K562 (cell line): ENCODE results near the gene OR8G5. TPM values are rescaled to one million over a fixed set of nuclear protein-coding genes. Genes with fewer than 3 reads are reported as not detected.

Experiments used
- HDAC8 ChIP-seq: fragments of 450-650 bp; IDR thresholded peaks from 2 replicates; pipeline ENCODE4 v1.6.1; 2016; ENCODE audit warnings: mild to moderate bottlenecking, missing genetic modification characterization, moderate library complexity, missing compliant biosample characterization
- KAT2B ChIP-seq: IDR thresholded peaks from one replicate; pipeline ENCODE4 v1.6.1; 2012; ENCODE audit warnings: low read depth, mild to moderate bottlenecking, control low read depth, inconsistent platforms, low read length, moderate library complexity
- KLF10 ChIP-seq: fragments of 250-450 bp; sonication (Bioruptor Pico); IDR thresholded peaks from 2 replicates; pipeline ENCODE4 v1.6.1; 2021; ENCODE audit warnings: matching md5 sums
- MYC ChIP-seq, 2 experiments: fragments of 250-450 bp in 1 of 2; sonication (Bioruptor Pico) in 1 of 2; IDR thresholded peaks; 2 replicates each; pipeline versions ENCODE4 v1.5.1 to v1.6.1; 2012 to 2021; ENCODE audit warnings: low read depth in 2 of 2, borderline replicate concordance in 1 of 2, improper control_type of control experiment in 1 of 2, low read length in 1 of 2, mild to moderate bottlenecking in 1 of 2, moderate library complexity in 1 of 2
- SMAD4 ChIP-seq: fragments of 250-450 bp; sonication (Bioruptor Pico); conservative IDR thresholded peaks from 2 replicates; pipeline ENCODE4 v1.8.0; 2021; ENCODE audit warnings: inconsistent platforms, mild to moderate bottlenecking, moderate library complexity
- ZSCAN32 ChIP-seq: fragments of 450-650 bp; formaldehyde crosslinking; IDR thresholded peaks from 2 replicates; pipeline ENCODE4 v1.4.0; 2020; ENCODE audit warnings: mild to moderate bottlenecking, moderate library complexity
- polyA plus RNA-seq, 8 experiments: library from polyadenylated mRNA; depleted of rRNA in 4 of 8; stranded (reverse) in 5 of 8; unstranded in 3 of 8; fragments of >200 nt; fragmentation: Nextera tagmentation in 2 of 8; fragmentation: Illumina TruSeq in 1 of 8; extraction: Ambion mirVana in 2 of 8; extraction: Trizol in 1 of 8; gene quantifications; 2 replicates each; pipeline versions ENCODE4 v1.2.1 to v1.2.3, GENCODE V29; 2011 to 2014; ENCODE audit warnings: inconsistent platforms in 1 of 8, missing spikeins in 1 of 8
- total RNA-seq, 7 experiments: library from RNA; depleted of rRNA in 6 of 7; stranded (reverse); fragments of >200 nt in 6 of 7; fragmentation: Illumina TruSeq in 2 of 7; extraction: Trizol in 2 of 7; gene quantifications; 2 replicates each; pipeline versions ENCODE4 v1.2.1 to v1.2.3, GENCODE V29; 2011 to 2021; ENCODE audit warnings: low replicate concordance in 1 of 7
- TF ChIP-seq, protein P1 (sequence below), 3 experiments: fragments of 200-800 bp in 1 of 3; sonication (Bioruptor generic) in 1 of 3; sonication (generic) in 1 of 3; formaldehyde crosslinking in 1 of 3; IDR thresholded peaks; 2 replicates each; pipeline versions ENCODE4 v1.6.1 to v1.8.0; 2016 to 2022; ENCODE audit warnings: mild to moderate bottlenecking in 2 of 3, missing compliant biosample characterization in 2 of 3, missing genetic modification characterization in 2 of 3, missing genetic modification reagents in 1 of 3
- TF ChIP-seq, protein P2 (sequence below): fragments of 200-800 bp; sonication (Bioruptor generic); IDR thresholded peaks from 2 replicates; pipeline ENCODE4 v1.6.1; 2016; ENCODE audit warnings: missing genetic modification characterization, missing compliant biosample characterization
- TF ChIP-seq, protein P3 (sequence below): fragments of 250-450 bp; sonication (Bioruptor Pico); IDR thresholded peaks from 2 replicates; pipeline ENCODE4 v1.8.0; 2022; ENCODE audit warnings: moderate library complexity, mild to moderate bottlenecking, inconsistent platforms
- TF ChIP-seq, protein P4 (sequence below), 2 experiments: fragments of 450-650 bp; formaldehyde crosslinking in 1 of 2; IDR thresholded peaks; 2 replicates each; pipeline versions ENCODE4 v1.4.0 to v1.6.1; 2014 to 2020; ENCODE audit warnings: mild to moderate bottlenecking in 2 of 2, borderline replicate concordance in 1 of 2, low read depth in 1 of 2

The OR8G5 gene
- total and polyA plus RNA-seq, 9 of the 15 experiments (the other 6 are each of a cell fraction or from before 2014, with no cell fraction given), result 0.18 to 3.8 (median 1.7) TPM

DNA sequence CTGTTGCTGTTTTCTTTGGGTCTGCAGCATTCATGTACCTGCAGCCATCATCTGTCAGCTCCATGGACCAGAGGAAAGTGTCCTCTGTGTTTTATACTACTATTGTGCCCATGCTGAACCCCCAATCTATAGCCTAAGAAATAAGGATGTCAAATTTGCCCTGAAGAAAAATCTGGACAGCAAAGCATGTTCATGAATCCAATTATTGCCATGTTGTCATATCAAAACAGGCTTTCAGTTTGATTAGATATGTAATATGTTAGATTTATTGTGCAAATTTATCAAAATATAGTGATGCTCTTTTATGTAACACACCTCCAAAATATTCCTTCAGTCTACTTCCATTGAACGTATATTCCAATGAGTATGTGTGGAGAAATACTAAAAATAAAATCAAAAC is 30.7 kb upstream of the OR8G5 start (continued):
- TF ChIP-seq, protein P1, sequence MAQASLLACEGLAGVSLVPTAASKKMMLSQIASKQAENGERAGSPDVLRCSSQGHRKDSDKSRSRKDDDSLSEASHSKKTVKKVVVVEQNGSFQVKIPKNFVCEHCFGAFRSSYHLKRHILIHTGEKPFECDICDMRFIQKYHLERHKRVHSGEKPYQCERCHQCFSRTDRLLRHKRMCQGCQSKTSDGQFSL (CRISPR knock-in tag; IDR thresholded peaks at IDR 0.05), result no peak
- TF ChIP-seq, protein P1 (tag; IDR thresholded peaks at IDR 0.05), result peak in 1 of 2 experiments; percentile 57; a peak in 1 of 4 replicates
- TF ChIP-seq KAT2B (no peak), KLF10 (CRISPR knock-in tag) (no peak), SMAD4 (CRISPR knock-in tag) (peak; percentile 28), ZSCAN32 (CRISPR knock-in tag) (no peak), HDAC8 (tag) (0 out of 2 replicates have a peak, but pooled peaks have one; percentile 48), MYC (IDR thresholded peaks at IDR 0.05; ENCODE audit: low read depth, low read length) (no peak), MYC (CRISPR knock-in tag; IDR thresholded peaks at IDR 0.05; ENCODE audit: borderline replicate concordance, low read depth) (0 out of 2 replicates have a peak, but pooled peaks have one; percentile 65)
- TF ChIP-seq, protein P2, sequence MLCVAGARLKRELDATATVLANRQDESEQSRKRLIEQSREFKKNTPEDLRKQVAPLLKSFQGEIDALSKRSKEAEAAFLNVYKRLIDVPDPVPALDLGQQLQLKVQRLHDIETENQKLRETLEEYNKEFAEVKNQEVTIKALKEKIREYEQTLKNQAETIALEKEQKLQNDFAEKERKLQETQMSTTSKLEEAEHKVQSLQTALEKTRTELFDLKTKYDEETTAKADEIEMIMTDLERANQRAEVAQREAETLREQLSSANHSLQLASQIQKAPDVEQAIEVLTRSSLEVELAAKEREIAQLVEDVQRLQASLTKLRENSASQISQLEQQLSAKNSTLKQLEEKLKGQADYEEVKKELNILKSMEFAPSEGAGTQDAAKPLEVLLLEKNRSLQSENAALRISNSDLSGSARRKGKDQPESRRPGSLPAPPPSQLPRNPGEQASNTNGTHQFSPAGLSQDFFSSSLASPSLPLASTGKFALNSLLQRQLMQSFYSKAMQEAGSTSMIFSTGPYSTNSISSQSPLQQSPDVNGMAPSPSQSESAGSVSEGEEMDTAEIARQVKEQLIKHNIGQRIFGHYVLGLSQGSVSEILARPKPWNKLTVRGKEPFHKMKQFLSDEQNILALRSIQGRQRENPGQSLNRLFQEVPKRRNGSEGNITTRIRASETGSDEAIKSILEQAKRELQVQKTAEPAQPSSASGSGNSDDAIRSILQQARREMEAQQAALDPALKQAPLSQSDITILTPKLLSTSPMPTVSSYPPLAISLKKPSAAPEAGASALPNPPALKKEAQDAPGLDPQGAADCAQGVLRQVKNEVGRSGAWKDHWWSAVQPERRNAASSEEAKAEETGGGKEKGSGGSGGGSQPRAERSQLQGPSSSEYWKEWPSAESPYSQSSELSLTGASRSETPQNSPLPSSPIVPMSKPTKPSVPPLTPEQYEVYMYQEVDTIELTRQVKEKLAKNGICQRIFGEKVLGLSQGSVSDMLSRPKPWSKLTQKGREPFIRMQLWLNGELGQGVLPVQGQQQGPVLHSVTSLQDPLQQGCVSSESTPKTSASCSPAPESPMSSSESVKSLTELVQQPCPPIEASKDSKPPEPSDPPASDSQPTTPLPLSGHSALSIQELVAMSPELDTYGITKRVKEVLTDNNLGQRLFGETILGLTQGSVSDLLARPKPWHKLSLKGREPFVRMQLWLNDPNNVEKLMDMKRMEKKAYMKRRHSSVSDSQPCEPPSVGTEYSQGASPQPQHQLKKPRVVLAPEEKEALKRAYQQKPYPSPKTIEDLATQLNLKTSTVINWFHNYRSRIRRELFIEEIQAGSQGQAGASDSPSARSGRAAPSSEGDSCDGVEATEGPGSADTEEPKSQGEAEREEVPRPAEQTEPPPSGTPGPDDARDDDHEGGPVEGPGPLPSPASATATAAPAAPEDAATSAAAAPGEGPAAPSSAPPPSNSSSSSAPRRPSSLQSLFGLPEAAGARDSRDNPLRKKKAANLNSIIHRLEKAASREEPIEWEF (CRISPR knock-in tag), result no peak
- TF ChIP-seq, protein P3, sequence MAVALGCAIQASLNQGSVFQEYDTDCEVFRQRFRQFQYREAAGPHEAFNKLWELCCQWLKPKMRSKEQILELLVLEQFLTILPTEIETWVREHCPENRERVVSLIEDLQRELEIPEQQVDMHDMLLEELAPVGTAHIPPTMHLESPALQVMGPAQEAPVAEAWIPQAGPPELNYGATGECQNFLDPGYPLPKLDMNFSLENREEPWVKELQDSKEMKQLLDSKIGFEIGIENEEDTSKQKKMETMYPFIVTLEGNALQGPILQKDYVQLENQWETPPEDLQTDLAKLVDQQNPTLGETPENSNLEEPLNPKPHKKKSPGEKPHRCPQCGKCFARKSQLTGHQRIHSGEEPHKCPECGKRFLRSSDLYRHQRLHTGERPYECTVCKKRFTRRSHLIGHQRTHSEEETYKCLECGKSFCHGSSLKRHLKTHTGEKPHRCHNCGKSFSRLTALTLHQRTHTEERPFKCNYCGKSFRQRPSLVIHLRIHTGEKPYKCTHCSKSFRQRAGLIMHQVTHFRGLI (CRISPR knock-in tag), result peak; percentile 30; the same call in 1 of the 2 replicates
- TF ChIP-seq, protein P4, sequence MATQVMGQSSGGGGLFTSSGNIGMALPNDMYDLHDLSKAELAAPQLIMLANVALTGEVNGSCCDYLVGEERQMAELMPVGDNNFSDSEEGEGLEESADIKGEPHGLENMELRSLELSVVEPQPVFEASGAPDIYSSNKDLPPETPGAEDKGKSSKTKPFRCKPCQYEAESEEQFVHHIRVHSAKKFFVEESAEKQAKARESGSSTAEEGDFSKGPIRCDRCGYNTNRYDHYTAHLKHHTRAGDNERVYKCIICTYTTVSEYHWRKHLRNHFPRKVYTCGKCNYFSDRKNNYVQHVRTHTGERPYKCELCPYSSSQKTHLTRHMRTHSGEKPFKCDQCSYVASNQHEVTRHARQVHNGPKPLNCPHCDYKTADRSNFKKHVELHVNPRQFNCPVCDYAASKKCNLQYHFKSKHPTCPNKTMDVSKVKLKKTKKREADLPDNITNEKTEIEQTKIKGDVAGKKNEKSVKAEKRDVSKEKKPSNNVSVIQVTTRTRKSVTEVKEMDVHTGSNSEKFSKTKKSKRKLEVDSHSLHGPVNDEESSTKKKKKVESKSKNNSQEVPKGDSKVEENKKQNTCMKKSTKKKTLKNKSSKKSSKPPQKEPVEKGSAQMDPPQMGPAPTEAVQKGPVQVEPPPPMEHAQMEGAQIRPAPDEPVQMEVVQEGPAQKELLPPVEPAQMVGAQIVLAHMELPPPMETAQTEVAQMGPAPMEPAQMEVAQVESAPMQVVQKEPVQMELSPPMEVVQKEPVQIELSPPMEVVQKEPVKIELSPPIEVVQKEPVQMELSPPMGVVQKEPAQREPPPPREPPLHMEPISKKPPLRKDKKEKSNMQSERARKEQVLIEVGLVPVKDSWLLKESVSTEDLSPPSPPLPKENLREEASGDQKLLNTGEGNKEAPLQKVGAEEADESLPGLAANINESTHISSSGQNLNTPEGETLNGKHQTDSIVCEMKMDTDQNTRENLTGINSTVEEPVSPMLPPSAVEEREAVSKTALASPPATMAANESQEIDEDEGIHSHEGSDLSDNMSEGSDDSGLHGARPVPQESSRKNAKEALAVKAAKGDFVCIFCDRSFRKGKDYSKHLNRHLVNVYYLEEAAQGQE (IDR thresholded peaks at IDR 0.05; ENCODE audit: borderline replicate concordance), result no peak
- TF ChIP-seq, protein P4 (CRISPR knock-in tag; IDR thresholded peaks at IDR 0.05; ENCODE audit: low read depth), result no peak
